NCI-H1930 (cell line): ENCODE results near the gene SEH1L.
"Not testable (repeated sequence)": the region's sequence is repeated elsewhere in the genome, so short reads cannot be mapped to it uniquely, and the experiment has no call there.

Experiments
- DNase-seq, 2 experiments: peaks; one replicate each; lab custom pipeline; 2025; lab: John Stamatoyannopoulos, UW

The SEH1L gene

DNA sequence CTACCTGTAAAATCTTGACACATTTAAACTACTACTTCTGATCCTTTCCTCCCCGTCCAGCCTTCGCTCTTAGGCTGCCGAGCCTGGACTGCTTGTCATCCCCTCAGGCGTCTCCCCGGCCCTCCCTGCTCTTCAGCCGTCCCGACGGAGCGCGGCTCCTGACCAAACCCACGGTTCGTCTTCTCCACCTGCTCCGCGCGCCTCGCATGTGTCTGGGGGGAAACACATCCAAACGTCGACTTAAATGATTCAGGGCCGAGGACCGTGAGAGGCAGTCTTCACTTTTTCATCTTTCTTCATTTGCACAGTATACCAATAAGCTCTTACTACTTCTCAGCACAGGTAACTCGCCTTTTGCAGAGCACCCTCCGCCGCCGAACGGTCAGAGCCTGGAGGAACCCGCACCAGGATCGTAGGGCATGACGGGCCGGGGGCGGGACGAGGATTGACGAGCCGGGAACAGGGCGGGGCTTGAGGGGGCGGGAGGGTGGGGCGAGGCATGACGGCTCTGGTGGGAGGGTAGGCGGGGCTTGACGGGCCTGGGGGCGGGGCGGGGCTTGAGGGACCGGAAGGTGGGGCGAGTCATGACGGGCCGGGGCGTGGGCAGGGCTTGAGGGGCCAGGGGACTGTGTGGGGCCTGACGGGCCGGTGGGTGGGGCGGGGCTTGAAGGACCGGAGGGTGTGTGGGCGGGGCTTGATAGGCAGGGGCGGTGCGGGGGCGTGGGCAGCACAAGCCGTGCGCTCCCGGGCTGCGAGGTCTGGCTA, at the start of gene SEH1L:
Gene SEH1L, plus strand, starts transcription at position 727 of the 765 bp plus-strand sequence. CDS start 111 bp downstream, outside the sequence.
- peak; percentile 78 to 82 for DNase-seq

DNA sequence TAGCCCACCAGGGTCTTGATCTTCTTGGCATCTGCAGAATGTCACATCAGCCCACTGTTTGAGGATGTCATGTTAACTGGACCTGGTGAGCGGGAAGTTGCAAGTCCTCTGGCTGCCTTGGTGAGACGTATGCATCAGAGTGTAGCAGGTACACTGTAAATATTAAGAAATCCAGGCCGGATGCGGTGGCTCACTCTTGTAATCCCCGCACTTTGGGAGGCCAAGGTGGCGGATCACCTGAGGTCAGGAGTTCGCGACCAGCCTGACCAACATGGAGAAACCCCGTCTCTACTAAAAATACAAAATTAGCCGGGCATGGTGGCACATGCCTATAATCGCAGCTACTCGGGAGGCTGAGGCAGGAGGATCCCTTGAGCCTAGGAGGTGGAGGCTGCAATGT, 46.6 kb upstream of the SEH1L start:
- not testable (repeated sequence) for DNase-seq

DNA sequence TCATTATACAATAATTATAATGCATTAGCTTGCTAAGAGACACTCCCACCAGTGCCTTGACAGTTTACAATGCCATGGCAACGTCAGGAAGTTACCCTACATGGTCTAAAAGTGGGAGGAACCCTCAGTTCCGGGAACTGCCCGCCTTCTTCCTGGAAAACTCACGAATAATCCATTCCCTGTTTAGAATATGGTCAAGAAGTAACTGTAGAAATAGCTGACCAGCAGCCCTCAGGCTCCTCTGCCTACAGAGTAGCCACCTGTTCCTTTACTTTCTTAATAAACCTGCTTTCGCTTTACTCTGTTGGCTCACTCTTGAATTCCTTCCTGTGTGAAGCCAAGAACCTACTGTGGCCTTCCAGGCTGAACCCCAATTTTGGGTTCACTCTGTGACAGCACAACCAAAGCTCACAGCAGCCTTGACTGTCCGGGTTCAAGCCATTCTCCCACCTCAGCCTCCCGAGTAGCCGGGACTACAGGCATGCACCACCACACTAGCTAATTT, 43.7 kb upstream of the SEH1L start:
- DNase-seq: no peak

DNA sequence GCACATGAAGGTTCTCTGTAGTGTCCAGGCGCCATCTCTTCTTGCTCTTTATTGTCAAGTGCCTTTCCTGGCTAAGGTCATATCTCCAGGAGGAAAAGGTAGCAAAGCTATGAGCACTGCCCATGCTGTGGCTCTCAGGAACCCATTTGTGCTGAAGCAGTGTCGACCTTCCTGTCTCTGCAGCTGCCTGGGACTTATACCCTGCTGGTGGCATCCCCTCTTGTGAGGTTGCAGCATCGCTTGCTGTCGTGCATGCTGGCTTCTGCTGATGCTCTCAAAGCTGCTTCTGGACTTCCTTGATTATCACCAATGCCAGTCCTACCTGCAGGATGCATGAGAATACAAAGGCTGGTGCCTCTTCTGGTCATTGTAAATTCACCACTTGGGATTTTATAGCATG, 41.7 kb upstream of the SEH1L start:
- DNase-seq: no peak

GRCh38 chr18:12906773-12907172, 41.0 kb upstream of the SEH1L start:
- DNase-seq: no peak

- DNase-seq: no peak
Observed at GRCh38 chr18:12907258-12907925, 40.4 kb upstream of the SEH1L start.

DNA sequence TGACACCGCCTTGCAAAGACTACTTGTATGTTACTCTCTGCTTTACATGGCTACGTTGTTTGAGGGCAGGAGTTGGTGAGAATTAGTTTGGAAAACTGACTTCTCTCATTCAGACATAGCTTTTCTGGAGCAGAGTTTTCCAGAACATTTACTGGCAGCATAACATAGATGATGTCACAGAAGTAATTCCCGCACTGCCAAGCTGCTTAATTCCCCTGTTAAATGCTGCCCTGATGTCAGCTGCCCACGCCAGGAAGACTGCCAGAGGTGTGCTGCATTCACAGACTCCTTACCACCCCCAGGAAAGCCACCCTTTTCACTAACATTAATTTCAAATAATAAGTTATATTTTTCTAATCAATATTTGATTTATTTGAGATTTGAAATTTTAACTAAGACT, 39.1 kb upstream of the SEH1L start:
- DNase-seq: no peak

DNA sequence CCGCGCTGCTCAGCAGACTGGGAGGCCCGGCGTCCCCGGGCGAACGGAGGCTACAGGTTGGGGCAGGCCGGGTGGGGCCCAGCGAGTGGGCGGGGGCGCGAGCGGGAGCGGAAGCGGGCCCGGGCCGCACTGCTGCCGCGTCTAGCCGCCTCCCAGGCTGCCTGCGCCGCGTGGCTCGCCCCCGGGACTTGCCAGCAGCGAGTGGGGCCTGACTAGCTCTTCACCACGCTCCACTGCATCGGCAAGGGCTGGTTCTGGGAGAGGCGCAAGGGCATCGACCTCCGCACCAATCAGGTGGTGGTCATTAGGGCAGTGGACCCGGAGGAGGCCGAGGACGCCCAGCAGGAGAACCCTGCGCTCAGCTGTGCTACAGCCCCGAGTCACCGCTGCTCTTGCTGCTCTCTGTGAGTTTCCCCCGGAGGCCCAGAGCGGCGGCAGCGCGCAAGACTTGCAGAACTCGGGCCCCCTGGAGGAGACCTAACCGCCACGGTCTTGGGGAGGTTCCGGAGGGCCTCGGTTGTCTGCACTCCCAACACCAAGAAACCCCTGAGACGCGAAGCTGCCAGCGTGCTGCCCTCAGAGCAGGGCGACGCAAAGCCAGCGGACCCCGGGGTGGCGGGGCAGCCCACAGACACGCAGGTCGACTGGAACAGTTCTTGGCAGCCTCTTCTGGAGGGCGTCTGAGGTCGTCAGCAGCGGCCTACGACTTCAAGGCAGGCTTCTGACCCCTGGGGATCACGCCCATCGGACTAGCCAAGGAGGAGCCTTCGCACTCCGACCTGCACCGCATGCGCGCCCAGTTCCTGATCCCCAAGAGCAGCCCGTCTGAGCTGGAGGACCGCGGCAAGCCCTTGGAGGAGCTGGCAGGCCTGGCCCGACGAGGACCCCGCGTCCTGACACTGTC, 36.5 kb upstream of the SEH1L start:
- DNase-seq: no peak

DNA sequence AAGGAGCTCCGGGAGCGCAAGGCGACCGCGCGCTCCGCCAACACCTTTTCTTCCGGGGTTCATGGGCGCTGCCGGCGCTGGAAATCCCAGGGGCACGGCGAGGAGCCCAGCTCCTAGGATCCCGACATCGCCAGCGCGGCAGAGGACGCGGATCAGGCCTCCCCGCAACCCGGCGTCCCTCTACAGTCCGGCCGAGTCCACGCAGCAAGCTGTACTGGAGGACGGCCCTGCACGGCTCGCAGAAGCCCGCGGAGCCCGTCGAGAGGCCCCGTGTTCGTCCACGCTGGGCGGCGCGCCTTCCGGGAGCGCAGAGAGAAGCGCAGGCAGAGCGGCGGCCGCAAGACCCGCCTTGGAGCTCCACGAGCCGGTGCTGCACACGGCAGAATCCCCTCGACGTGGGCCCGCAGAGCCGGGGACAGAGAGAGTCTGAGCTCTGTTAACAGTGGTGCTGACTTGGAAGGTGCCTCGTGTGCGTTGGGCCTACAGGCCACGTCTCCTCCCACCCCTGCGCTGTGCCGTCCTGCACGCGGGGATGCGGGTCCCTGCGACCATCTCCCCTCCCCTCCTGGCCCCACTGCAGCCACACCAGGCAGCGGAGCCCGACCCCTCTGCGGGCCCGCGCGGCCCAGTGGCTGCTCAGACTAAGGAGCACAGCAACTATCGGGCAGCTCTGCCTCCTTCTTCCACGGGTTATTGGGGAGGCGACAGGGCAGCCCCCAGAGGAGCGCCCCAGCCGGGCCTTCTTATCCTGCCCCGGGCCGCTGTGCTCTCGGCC, 35.7 kb upstream of the SEH1L start:
- no peak for DNase-seq

DNA sequence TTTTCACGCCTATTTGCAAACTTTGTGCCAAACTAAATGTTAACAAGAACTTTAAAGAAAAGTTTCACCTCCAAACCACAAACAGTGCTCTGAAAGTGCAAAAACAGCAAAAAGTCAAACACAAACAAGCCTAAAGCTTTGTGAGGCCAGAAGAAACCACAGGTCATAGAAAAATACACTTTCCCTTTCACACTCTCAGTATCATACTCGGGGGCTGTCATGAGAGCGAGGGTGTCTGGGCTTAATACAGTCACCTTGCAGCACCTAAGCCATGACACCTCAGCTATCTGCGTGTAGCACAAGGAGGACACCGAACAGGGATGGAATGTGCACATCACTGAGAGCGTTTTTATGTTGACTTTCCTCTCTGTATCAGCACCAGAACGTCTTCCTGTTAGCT, 26.6 kb upstream of the SEH1L start:
- no peak for DNase-seq

DNA sequence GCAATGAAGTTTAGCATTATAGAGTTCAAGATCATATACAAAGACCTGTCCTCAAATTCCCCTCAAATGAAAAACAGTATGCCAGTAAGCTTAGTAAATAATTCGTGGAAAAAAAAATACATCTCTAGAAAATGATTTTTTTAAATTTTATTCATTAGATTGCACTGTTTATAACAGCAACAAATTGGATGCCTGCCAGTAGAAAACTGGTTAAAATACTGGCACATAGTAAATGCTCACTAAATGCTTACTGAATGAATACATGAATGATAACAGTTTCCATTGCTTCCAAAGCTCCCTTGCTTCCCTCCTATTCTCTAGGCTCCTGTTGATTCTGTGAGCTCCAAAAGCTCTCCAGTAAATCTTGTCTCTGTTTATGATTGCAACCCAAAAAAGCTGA, 25.5 kb upstream of the SEH1L start:
- DNase-seq: no peak

GRCh38 chr18:12924616-12925015, 23.2 kb upstream of the SEH1L start:
- DNase-seq: no peak

GRCh38 chr18:12928206-12928605, 19.6 kb upstream of the SEH1L start:
- DNase-seq: no peak

DNA sequence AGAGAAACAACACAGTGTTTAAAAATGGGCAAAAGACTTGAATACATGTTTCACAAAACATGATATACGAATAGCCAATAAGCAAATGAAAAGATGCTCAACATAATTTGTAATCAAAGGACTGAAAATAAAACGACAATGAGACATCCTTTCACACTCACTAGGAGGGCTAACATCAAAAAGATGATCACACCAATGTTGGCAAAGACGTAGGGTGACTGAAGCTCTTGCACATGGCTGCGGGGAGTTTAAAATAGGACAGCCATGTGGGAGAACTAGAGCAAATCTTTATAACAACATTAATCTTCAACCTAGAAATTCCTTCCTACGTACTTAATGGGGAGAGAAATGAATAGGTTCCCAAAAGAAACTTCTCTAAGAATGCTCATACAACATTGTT, 19.2 kb upstream of the SEH1L start:
- DNase-seq: no peak

GRCh38 chr18:12929477-12930083, 18.2 kb upstream of the SEH1L start:
- DNase-seq: no peak

GRCh38 chr18:12930376-12930775, 17.4 kb upstream of the SEH1L start:
- no peak for DNase-seq

DNA sequence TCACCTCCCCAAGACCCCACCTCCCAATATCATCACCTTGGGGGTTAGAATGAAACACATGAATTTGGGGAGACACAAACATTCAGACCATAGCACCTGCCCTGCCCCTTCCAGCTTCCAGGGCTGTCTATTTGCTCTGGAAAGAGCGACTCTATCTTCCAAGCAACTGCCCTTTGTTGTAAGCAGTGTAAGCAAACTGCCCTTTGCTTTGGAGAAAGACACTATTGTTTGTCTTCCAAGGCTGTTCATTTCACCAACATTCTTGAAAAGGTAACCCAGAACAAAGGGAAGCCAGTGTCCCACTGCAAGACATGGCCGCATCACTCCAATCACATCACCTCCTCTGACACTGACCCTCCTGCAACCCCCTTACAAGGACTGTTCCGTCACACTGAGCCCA, 16.9 kb upstream of the SEH1L start:
- DNase-seq: no peak

DNA sequence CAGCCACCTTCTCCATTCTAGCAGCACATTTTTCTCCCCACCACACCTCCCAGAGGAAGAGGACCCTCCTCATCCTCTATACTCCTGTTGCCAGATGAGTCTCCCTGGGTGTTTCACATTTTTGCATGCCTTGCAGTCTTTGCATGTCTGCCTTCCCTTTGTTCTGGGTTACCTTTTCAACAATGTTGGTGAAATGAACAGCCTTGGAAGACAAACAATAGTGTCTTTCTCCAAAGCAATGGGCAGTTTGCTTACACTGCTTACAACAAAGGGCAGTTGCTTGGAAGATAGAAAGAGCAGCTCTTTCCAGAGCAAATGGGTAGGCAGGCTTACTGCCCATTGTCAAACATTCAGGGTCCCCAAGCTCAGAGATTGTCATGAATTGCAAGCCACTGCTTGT, 14.5 kb upstream of the SEH1L start:
- DNase-seq: no peak

GRCh38 chr18:12934454-12935071, 13.2 kb upstream of the SEH1L start:
- DNase-seq: peak; percentile 8 to 44

- no peak for DNase-seq
Observed at GRCh38 chr18:12939162-12939561, 8.6 kb upstream of the SEH1L start.

GRCh38 chr18:12943215-12943614, 4.6 kb upstream of the SEH1L start:
- no peak for DNase-seq
